HCT116 (cell line): Measurements from ENCODE around the gene TRIM6. TPM values are rescaled to one million over a fixed set of nuclear protein-coding genes. Genes with fewer than 3 reads are reported as not detected.

ENCODE experiments used
- ATAC-seq: fragments of 200-7000 bp; cut with Tn5 transposase; 2 replicates; pipeline ENCODE4 v1.9.1; 2020; ENCODE audit warnings: mild to moderate bottlenecking, moderate library complexity
- BruUV-seq: library from RNA; stranded (reverse); fragments of 400-500 nt; replicated peaks from 2 replicates; lab custom pipeline; 2021; lab: Mats Ljungman, UMichigan
- CTCF ChIA-PET: fragments of 300-600 bp; sonication (Branson Sonifier 250); formaldehyde crosslinking; loops from one replicate; lab custom pipeline; 2021; ENCODE audit warnings: antibody characterized with exemption; lab: Charles Lee
- POLR2A ChIA-PET: fragments of 300-600, 350-600 bp; sonication (Branson Sonifier 250); formaldehyde crosslinking; loops from one replicate; lab custom pipeline; 2021; ENCODE audit warnings: antibody characterized with exemption; lab: Charles Lee
- RAD21 ChIA-PET, 2 experiments: fragments of 300-600 bp; sonication (Branson Sonifier 250); formaldehyde crosslinking; loops; one replicate each; lab custom pipeline; 2023; ENCODE audit warnings: low total read pairs in 2 of 2; ENCODE audit not compliant: uncharacterized antibody in 2 of 2, unreplicated experiment in 2 of 2, low non-redundant PET in 1 of 2; lab: Charles Lee
- DNase-seq: peaks from one replicate; pipeline ENCODE4 v3.0.0-alpha.2; 2010; ENCODE audit warnings: low read depth, low spot score
- H2AFZ ChIP-seq: fragments of 200-600 bp; shearing (Covaris generic), sonication (generic); 2 replicates; pipeline ENCODE4 v1.6.1; 2017; ENCODE audit warnings: low read depth, mixed run types, mixed read lengths, antibody characterized with exemption, low read length; ENCODE audit not compliant: poor library complexity, severe bottlenecking
- H3K27ac ChIP-seq: 2 replicates; pipeline ENCODE4 v1.5.1; 2012; ENCODE audit warnings: low read depth, low read length
- H3K27me3 ChIP-seq: fragments of 200-600 bp; sonication (generic); 2 replicates; pipeline ENCODE4 v1.6.1; 2016; ENCODE audit warnings: mixed run types, low read length, mixed read lengths; ENCODE audit not compliant: insufficient read depth
- H3K36me3 ChIP-seq, 2 experiments: fragments of 200-500 bp in 1 of 2; fragments of 200-600 bp in 1 of 2; sonication (Bioruptor generic) in 1 of 2; sonication (generic) in 1 of 2; 2 replicates each; pipeline versions ENCODE4 v1.5.1 to v1.6.1; 2014 to 2016; ENCODE audit warnings: low read length in 2 of 2, inconsistent platforms in 1 of 2, mixed read lengths in 1 of 2, mixed run types in 1 of 2; ENCODE audit not compliant: insufficient read depth in 2 of 2, control insufficient read depth in 1 of 2
- H3K4me1 ChIP-seq, 2 experiments: fragments of 200-600 bp in 1 of 2; sonication (generic) in 1 of 2; 2 replicates each; pipeline versions ENCODE4 v1.5.1 to v1.6.1; 2012 to 2017; ENCODE audit warnings: low read length in 2 of 2, inconsistent platforms in 1 of 2, mild to moderate bottlenecking in 1 of 2, mixed read lengths in 1 of 2, mixed run types in 1 of 2, moderate library complexity in 1 of 2; ENCODE audit not compliant: insufficient read depth in 2 of 2, control insufficient read depth in 1 of 2
- H3K4me2 ChIP-seq: fragments of 200-600 bp; sonication (generic); 2 replicates; pipeline ENCODE4 v1.6.1; 2017; ENCODE audit warnings: mixed run types, low read length, mixed read lengths
- H3K4me3 ChIP-seq, 2 experiments: fragments of 200-600 bp in 1 of 2; sonication (generic) in 1 of 2; replicated peaks in 1 of 2; 2 replicates each; pipeline ENCODE4 v1.5.1; 2011 to 2016; ENCODE audit warnings: low read length in 2 of 2, control low read depth in 1 of 2, low read depth in 1 of 2, mild to moderate bottlenecking in 1 of 2, mixed read lengths in 1 of 2, mixed run types in 1 of 2
- H3K79me2 ChIP-seq: fragments of 200-600 bp; sonication (generic); 2 replicates; pipeline ENCODE4 v1.6.1; 2017; ENCODE audit warnings: mild to moderate bottlenecking, mixed run types, low read length, moderate library complexity, mixed read lengths; ENCODE audit not compliant: insufficient read depth
- H3K9ac ChIP-seq: fragments of 200-600 bp; sonication (generic); 2 replicates; pipeline ENCODE4 v1.6.1; 2016; ENCODE audit warnings: low read length, mixed read lengths
- H3K9me2 ChIP-seq: fragments of 200-600 bp; sonication (generic), shearing (Covaris generic); 2 replicates; pipeline ENCODE4 v1.6.1; 2017; ENCODE audit warnings: mixed run types, mild to moderate bottlenecking, moderate library complexity; ENCODE audit not compliant: insufficient read depth
- H3K9me3 ChIP-seq, 2 experiments: fragments of 200-500 bp in 1 of 2; fragments of 200-600 bp in 1 of 2; sonication (Bioruptor generic) in 1 of 2; sonication (generic) in 1 of 2; 2 replicates each; pipeline ENCODE4 v1.6.1; 2014 to 2017; ENCODE audit warnings: low read length in 2 of 2, mixed read lengths in 2 of 2, inconsistent platforms in 1 of 2, low read depth in 1 of 2, mild to moderate bottlenecking in 1 of 2, mixed run types in 1 of 2, moderate library complexity in 1 of 2; ENCODE audit not compliant: control insufficient read depth in 1 of 2, insufficient read depth in 1 of 2
- H4K20me1 ChIP-seq: fragments of 200-600 bp; sonication (generic), shearing (Covaris generic); 2 replicates; pipeline ENCODE4 v1.6.1; 2017; ENCODE audit warnings: mixed run types, mild to moderate bottlenecking, moderate library complexity; ENCODE audit not compliant: insufficient read depth
- CBX3 ChIP-seq: IDR thresholded peaks from 2 replicates; pipeline ENCODE4 v1.6.1; 2012; ENCODE audit warnings: low read depth
- CTCF ChIP-seq, 3 experiments: fragments of 200-600 bp in 1 of 3; sonication (generic) in 1 of 3; IDR thresholded peaks in 2 of 3; conservative IDR thresholded peaks in 1 of 3; 2 replicates each; pipeline ENCODE4 v1.5.1; 2012 to 2017; ENCODE audit warnings: low read depth in 2 of 3, low read length in 2 of 3, antibody characterized with exemption in 1 of 3, borderline replicate concordance in 1 of 3, control low read depth in 1 of 3, mild to moderate bottlenecking in 1 of 3, mixed read lengths in 1 of 3, mixed run types in 1 of 3, moderate library complexity in 1 of 3; ENCODE audit not compliant: insufficient read depth in 1 of 3
- EGR1 ChIP-seq: IDR thresholded peaks from 2 replicates; pipeline ENCODE4 v1.6.1; 2012; ENCODE audit warnings: low read depth
- EZH2 ChIP-seq: fragments of 200-600 bp; sonication (generic); IDR thresholded peaks from 2 replicates; pipeline ENCODE4 v1.6.1; 2017; ENCODE audit warnings: antibody characterized with exemption, mixed run types
- FOSL1 ChIP-seq: IDR thresholded peaks from 2 replicates; pipeline ENCODE4 v1.6.1; 2012; ENCODE audit warnings: low read depth
- REST ChIP-seq: IDR thresholded peaks from 2 replicates; pipeline ENCODE4 v1.6.1; 2012; ENCODE audit warnings: low read depth
- SIN3A ChIP-seq: IDR thresholded peaks from 2 replicates; pipeline ENCODE4 v1.6.1; 2012; ENCODE audit warnings: low read depth
- SP1 ChIP-seq: IDR thresholded peaks from 2 replicates; pipeline ENCODE4 v1.6.1; 2012; ENCODE audit warnings: low read depth
- TCF7L2 ChIP-seq: IDR thresholded peaks from 2 replicates; pipeline ENCODE4 v1.7.0; 2011; ENCODE audit warnings: borderline replicate concordance, inconsistent platforms; ENCODE audit not compliant: insufficient read depth, insufficient read length; ENCODE audit errors: extremely low read depth
- ZFX ChIP-seq: fragments of 450-650 bp; IDR thresholded peaks from 2 replicates; pipeline ENCODE4 v1.6.1; 2017
- intact Hi-C: fragments of 100-400 bp; cut with micrococcal nuclease; formaldehyde crosslinking; loops from 2 replicates; pipeline ENCODE4 v1.10.0; 2022
- total RNA-seq: library from RNA; stranded (reverse); gene quantifications from one replicate; pipeline ENCODE4 v1.2.1, GENCODE V29; 2021; ENCODE audit not compliant: unreplicated experiment
- TF ChIP-seq, protein P1 (sequence below): IDR thresholded peaks from 2 replicates; pipeline ENCODE4 v1.6.1; 2011; ENCODE audit warnings: mild to moderate bottlenecking, low read length, moderate library complexity; ENCODE audit not compliant: insufficient replicate concordance; ENCODE audit errors: extremely low read depth

Gene TRIM6
- total RNA-seq, 1 experiment from 2014 or later, result 3.0 TPM

DNA sequence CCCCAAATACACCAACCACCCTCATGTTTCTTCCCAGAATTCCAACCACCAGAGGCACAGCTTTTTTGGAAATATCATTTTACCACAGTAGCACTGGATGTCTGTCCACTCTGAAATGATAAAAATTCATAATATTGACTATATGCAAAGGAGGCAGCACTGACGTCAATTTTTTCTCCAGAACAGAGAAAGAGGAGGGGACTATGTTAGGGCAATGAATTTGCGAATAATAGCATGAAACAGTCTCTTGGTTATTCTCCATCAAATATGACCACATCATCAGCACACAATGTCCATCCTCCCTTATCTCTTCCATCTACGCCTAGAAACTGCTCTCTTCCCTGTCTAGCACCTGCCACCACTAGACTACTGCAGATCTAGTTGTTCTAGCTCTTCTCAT lies 49.7 kb downstream of the TRIM6 start:
- no peak for TF ChIP-seq FOSL1
- no peak for TF ChIP-seq EZH2
- TF ChIP-seq CTCF (IDR thresholded peaks at IDR 0.05 in 2 of 3, conservative IDR thresholded peaks at IDR 0.05 in 1 of 3; ENCODE audit: borderline replicate concordance in 1 of 3, insufficient read depth in 1 of 3, low read depth in 2 of 3, low read length in 2 of 3), result no peak
- TF ChIP-seq, protein P1, sequence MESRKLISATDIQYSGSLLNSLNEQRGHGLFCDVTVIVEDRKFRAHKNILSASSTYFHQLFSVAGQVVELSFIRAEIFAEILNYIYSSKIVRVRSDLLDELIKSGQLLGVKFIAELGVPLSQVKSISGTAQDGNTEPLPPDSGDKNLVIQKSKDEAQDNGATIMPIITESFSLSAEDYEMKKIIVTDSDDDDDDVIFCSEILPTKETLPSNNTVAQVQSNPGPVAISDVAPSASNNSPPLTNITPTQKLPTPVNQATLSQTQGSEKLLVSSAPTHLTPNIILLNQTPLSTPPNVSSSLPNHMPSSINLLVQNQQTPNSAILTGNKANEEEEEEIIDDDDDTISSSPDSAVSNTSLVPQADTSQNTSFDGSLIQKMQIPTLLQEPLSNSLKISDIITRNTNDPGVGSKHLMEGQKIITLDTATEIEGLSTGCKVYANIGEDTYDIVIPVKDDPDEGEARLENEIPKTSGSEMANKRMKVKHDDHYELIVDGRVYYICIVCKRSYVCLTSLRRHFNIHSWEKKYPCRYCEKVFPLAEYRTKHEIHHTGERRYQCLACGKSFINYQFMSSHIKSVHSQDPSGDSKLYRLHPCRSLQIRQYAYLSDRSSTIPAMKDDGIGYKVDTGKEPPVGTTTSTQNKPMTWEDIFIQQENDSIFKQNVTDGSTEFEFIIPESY, result no peak
- Histone ChIP-seq H3K36me3 (no peaks in the 10 kb centered on the region), H3K9me3 (no peaks in the 10 kb centered on the region), H2AFZ (no peak overlapping the region), H3K4me1 (no peaks in the 10 kb centered on the region), H3K27me3 (no peaks in the 10 kb centered on the region), H3K4me3 (no peak overlapping the region), H3K9ac (no peak overlapping the region), H3K79me2 (no peaks in the 10 kb centered on the region), H3K9me2 (no peaks in the 10 kb centered on the region), H3K27ac (no peak overlapping the region), H4K20me1 (no peaks in the 10 kb centered on the region), H3K4me2 (no peak overlapping the region)
- ChIA-PET RAD21 (no interaction called here), POLR2A (no interaction called here), CTCF (no interaction called here)
- no TSS peak for BruUV-seq
- ATAC-seq (no peak), DNase-seq (no peak)
- intact Hi-C loops, result no loop called here

- intact Hi-C loops, result no loop called here
- Histone ChIP-seq H3K9me3 (no peaks in the 10 kb centered on the region; a peak in 1 of 4 replicates), H2AFZ (no peak overlapping the region), H3K9me2 (no peaks in the 10 kb centered on the region), H3K27ac (no peak overlapping the region), H3K4me1 (no peaks in the 10 kb centered on the region), H3K4me2 (no peak overlapping the region), H3K79me2 (no peaks in the 10 kb centered on the region), H4K20me1 (no peaks in the 10 kb centered on the region), H3K36me3 (no peaks in the 10 kb centered on the region), H3K4me3 (no peak overlapping the region), H3K9ac (no peak overlapping the region), H3K27me3 (no peaks in the 10 kb centered on the region)
- ChIA-PET CTCF (no interaction called here), RAD21 (no interaction called here), POLR2A (no interaction called here)
- ATAC-seq, result no peak
- BruUV-seq, result no TSS peak
- no peak for DNase-seq
- TF ChIP-seq REST (no peak), CBX3 (no peak), SIN3A (no peak), EGR1 (no peak), ZFX (no peak), SP1 (no peak), TCF7L2 (no peak)
These were observed 59.0 kb downstream of the TRIM6 start for GRCh38 chr11:5655474-5655873.
